Measurements from ENCODE around the gene PCDHB11.
"Not testable (repeated sequence)": the region's sequence is repeated elsewhere in the genome, so short reads cannot be mapped to it uniquely, and the experiment has no call there.

The PCDHB11 gene

GRCh38 chr5:141186897-141187512, 12.4 kb upstream of the PCDHB11 start, which contains the start of gene PCDHB9:
TSS of gene PCDHB9 (plus strand) at chr5:141187161. CDS start at chr5:141187319, 158 bp downstream.
- DNase-seq (ENCODE audit: low read depth) = peak; percentile 7
- no peak within 1 kb of the TSS for H3K4me3 ChIP-seq (replicated peaks; ENCODE audit: low read depth, low read length)
- TF ChIP-seq CTCF (IDR thresholded peaks at IDR 0.05; ENCODE audit: low read length, missing control alignments) = peak; percentile 25

GRCh38 chr5:141188682-141189081, 10.7 kb upstream of the PCDHB11 start:
- not testable (repeated sequence) for H3K4me3 ChIP-seq (replicated peaks; ENCODE audit: low read depth, low read length); DNase-seq (ENCODE audit: low read depth)

GRCh38 chr5:141189131-141189530, 10.3 kb upstream of the PCDHB11 start:
- H3K4me3 ChIP-seq (replicated peaks; ENCODE audit: low read depth, low read length); DNase-seq (ENCODE audit: low read depth): not testable (repeated sequence)

GRCh38 chr5:141192110-141192725, 7.2 kb upstream of the PCDHB11 start, which contains the start of gene PCDHB10:
TSS of gene PCDHB10 (plus strand) at chr5:141192353. CDS start at chr5:141192553, 200 bp downstream.
- no peak within 1 kb of the TSS for H3K4me3 ChIP-seq (replicated peaks; ENCODE audit: low read depth, low read length)
- peak; percentile 13 for DNase-seq (ENCODE audit: low read depth)
- peak; percentile 24 for TF ChIP-seq CTCF (IDR thresholded peaks at IDR 0.05; ENCODE audit: low read length, missing control alignments)

GRCh38 chr5:141194332-141194731, 5.1 kb upstream of the PCDHB11 start:
- not testable (repeated sequence) for H3K4me3 ChIP-seq (replicated peaks; ENCODE audit: low read depth, low read length); DNase-seq (ENCODE audit: low read depth)

- H3K4me3 ChIP-seq (replicated peaks; ENCODE audit: low read depth, low read length) = no peak overlapping the region
- DNase-seq (ENCODE audit: low read depth) = no peak
- TF ChIP-seq CTCF (IDR thresholded peaks at IDR 0.05; ENCODE audit: low read length, missing control alignments) = no peak
These were observed 3.1 kb upstream of the PCDHB11 start for GRCh38 chr5:141196363-141196762.

- not testable (repeated sequence) for H3K4me3 ChIP-seq (replicated peaks; ENCODE audit: low read depth, low read length); DNase-seq (ENCODE audit: low read depth)
These were observed 1.7 kb downstream of the PCDHB11 start for GRCh38 chr5:141201126-141201525.

- DNase-seq (ENCODE audit: low read depth); H3K4me3 ChIP-seq (replicated peaks; ENCODE audit: low read depth, low read length): not testable (repeated sequence)
These were observed 2.2 kb downstream of the PCDHB11 start for GRCh38 chr5:141201646-141202045.

GRCh38 chr5:141208478-141208877, 9.1 kb downstream of the PCDHB11 start, which contains the start of gene PCDHB12:
TSS of gene PCDHB12 (plus strand) at chr5:141208719. CDS start at chr5:141208908, 189 bp downstream.
- DNase-seq (ENCODE audit: low read depth) = peak; percentile 7

GRCh38 chr5:141210281-141210680, 10.9 kb downstream of the PCDHB11 start:
- DNase-seq (ENCODE audit: low read depth); H3K4me3 ChIP-seq (replicated peaks; ENCODE audit: low read depth, low read length): not testable (repeated sequence)

More at GRCh38 chr5:141208478-141208877, 9.1 kb downstream of the PCDHB11 start, which contains the start of gene PCDHB12:
- H3K4me3 ChIP-seq (replicated peaks; ENCODE audit: low read depth, low read length) = no peak within 1 kb of the TSS
- no peak for TF ChIP-seq CTCF (IDR thresholded peaks at IDR 0.05; ENCODE audit: low read length, missing control alignments)

GRCh38 chr5:141210849-141211248, 11.4 kb downstream of the PCDHB11 start:
- not testable (repeated sequence) for H3K4me3 ChIP-seq (replicated peaks; ENCODE audit: low read depth, low read length); DNase-seq (ENCODE audit: low read depth)

- H3K4me3 ChIP-seq (replicated peaks; ENCODE audit: low read depth, low read length) = peak within 1 kb of the TSS; percentile 7
- peak; percentile 49 for DNase-seq (ENCODE audit: low read depth)
These were observed 14.4 kb downstream of the PCDHB11 start, which contains the start of gene PCDHB13 for GRCh38 chr5:141213656-141214339. TSS of gene PCDHB13 (plus strand) at chr5:141213919. CDS start at chr5:141214124, 205 bp downstream.

- DNase-seq (ENCODE audit: low read depth) = not testable (repeated sequence)
These were observed 15.2 kb downstream of the PCDHB11 start for GRCh38 chr5:141214583-141214982.

More at GRCh38 chr5:141214583-141214982, 15.2 kb downstream of the PCDHB11 start:
- H3K4me3 ChIP-seq (replicated peaks; ENCODE audit: low read depth, low read length) = not testable (repeated sequence)
